ENCODE results near the gene LRRFIP1.

Gene LRRFIP1

DNA sequence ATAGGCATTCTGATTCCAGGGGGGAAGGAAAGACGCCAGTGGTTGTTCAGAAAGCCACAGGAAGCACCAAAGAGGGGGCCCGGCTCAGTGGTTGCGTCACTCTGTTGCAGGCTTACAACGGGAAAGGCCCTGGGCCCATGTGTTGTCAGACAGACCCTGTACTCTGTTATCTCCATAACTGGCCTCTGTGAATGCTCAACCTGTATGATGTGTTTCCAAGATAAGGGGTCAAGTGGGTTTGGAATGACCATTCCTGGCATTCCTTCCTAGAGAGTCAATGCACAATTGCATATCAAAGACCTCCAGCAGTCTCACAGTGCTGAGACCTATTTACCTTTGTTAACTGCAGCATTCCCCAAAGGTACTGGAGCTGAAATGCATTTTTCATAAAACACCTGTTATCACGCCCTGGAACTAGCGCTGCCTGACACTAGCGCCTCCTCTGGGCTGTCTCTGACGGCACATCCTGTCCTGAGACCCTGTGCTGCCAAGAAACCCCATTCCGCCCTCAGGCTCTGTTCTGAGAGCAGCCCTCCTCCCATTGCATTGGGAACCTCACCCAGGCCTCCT lies 13.2 kb upstream of the LRRFIP1 start:
- DNase-seq, result peak; percentile 68
- in situ Hi-C loops (cut with MboI; ENCODE audit: low pct_unique_long_range_greater_than_20kb, low sequenced_read_pairs), result no loop called here

DNA sequence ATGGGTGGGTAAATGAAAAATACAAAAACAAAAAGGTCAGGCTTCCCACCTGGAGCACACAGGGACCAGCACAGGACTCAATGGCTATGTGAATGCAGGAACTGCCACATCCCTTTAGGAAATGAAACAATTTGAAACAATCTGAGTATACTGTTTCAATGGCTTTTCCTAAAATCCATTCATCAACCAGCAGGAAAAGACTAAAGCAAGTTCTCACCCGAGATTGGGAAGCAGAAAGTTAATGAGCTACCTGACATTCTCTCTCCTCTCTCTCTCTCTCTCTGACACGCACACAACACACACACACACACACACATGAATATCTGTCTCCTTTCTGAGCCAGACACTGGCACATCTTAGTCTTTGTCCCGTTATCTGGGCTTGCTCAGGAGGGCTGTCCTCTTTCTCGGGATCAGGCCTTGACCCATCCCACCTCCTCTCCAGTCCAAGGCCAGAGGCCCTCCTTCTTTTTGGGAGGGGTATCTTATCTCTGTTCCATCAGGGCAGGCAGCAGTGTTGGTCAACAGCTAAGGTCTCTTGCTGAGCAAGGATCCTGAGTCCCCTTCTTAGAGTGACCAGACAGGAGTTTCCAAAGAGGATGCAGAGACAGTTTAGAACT lies 11.6 kb upstream of the LRRFIP1 start:
- no peak for DNase-seq
- in situ Hi-C loops (cut with MboI; ENCODE audit: low pct_unique_long_range_greater_than_20kb, low sequenced_read_pairs), result no loop called here

DNA sequence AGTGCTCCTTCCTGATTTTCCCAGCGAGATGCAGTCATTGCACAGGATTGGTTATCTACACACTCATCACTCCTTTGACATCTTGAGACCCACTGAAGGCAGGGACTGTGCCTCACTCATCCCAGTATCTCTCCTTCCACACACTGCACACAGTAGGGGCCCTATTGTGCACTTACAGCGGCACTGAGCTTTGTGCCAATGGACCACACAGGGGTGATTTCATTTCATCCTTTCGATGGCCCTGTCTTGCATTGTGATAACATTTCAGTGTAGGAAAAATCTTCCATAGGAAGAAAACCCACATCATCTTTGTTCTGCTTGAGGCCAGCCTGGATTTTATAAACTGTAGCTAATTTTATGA lies 11.0 kb upstream of the LRRFIP1 start:
- in situ Hi-C loops (cut with MboI; ENCODE audit: low pct_unique_long_range_greater_than_20kb, low sequenced_read_pairs), result no loop called here
- DNase-seq, result no peak

DNA sequence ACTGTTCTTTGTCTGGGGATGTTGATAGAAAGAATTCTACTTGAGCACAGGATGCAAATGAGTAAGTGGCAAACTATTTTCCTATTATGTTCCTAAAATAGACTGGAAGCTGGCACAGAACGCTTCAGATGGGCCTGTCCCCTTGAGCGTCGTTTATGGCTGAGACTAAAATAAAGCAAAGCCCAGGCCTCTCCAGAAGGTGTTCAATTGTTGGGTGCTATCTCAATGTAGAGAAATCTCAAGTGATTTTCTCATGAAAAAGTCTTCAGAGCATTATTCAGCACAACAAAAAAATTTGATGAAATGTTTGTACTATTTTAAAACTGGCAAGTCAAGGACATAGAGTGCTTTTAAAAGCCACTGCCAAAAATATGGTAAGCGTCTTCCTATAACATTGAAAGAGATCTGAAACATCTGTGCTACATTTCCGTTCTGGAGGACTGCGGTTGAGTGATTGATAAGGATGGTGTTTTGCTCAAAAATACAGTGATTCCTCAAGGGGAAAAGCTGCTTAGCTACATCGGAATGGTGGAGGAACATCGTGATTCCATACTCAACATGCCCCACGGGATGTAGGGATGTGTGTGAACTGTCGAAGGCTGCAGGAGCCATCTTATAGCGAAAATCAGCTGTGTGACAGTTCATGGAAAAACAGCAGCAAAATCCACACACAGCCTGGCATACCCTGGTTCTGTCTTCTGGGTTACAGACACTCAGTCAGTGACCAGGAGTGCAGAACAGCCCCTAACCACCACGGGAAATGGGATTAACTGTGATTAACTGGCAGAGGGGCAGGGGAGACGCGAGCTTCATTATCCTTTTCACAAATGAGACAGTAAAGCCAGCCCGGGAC lies 10.4 kb upstream of the LRRFIP1 start:
- DNase-seq, result peak; percentile 89
- in situ Hi-C loops (cut with MboI; ENCODE audit: low pct_unique_long_range_greater_than_20kb, low sequenced_read_pairs), result no loop called here

DNA sequence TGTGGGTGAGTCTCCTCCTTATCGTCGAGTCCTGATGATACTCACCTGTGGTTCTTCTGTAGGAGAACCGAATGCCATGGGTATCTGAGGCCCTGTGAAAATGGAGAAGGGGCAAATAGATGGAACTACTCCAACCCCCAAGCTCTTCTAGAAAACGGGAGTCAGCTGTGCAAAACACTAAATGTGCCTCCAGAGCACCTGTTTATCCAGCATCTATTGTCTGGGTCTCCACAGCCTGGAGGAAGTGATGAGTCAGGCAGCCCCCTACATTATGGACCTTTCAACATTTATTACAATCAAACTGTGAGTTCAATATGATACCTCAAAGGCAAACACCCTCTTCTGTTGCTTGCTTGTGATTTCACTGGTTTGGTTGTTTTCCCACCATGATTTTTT lies 9.8 kb upstream of the LRRFIP1 start:
- DNase-seq, result no peak
- in situ Hi-C loops (cut with MboI; ENCODE audit: low pct_unique_long_range_greater_than_20kb, low sequenced_read_pairs), result no loop called here

DNA sequence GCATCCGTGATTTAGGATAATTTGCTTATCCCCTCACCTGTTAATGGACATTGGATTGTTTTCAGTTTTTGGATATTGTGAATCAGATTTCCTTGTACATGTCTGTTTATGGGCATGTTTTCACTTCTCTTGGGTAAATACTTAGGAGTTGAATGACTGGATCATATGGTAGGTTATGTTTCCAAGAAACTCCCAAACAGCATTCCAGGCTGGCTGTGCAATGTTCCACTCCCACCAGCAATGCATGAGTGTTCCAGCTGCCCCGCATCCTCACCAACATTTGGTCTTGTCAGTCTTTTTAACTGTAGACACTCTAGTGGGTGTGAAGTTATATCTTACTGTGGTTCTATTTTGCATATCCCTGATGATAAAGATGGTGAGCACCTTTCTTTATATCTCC lies 8.9 kb upstream of the LRRFIP1 start:
- in situ Hi-C loops (cut with MboI; ENCODE audit: low pct_unique_long_range_greater_than_20kb, low sequenced_read_pairs), result no loop called here

DNA sequence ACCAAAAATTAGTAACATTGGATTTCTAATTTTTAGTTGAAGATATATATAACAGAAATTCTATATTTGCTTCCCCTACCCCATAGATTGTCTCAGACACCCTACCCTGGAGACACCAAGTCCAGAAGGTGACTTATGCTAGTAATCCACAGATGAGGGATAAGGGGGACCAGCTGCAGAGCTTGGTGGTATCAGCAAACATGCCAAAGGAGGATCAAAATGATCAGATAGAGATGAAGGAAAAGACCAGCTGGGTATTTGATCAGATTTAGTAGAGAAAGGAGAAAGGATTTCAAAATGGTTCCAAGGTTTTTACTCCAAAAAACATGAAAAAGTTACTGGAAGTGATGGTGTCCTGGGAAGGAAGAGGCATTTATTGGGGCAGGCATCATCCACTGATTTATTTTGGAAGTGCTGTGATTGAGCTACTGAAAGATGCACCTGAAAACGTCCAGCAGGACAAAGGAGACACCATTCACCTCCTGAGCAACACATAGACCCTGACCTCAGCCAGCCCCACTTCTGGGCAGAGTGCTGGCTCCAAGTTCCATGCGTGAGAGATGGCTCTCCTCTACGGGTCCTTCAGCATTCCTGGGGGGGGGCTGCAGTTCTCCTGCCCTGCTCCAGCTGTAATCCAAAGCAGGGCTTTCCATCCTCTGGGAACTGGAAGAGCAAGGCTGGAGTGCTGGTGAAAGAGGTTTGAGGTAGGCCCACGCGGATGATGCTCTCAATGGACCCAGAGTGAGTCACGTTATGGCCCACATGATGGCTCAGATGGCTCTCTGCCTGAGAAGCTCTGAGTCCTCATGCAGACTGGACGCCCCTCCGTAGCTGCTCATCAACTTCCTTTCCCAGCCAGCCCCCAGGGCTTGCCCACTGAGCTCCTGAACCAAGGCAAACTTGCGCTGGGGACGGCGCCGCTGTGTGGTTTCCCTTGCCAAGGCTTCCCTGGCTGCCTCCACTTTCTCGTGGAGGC lies 3.7 kb upstream of the LRRFIP1 start:
- DNase-seq, result no peak
- in situ Hi-C loops (cut with MboI; ENCODE audit: low pct_unique_long_range_greater_than_20kb, low sequenced_read_pairs), result no loop called here

More for the DNA sequence above, 8.9 kb upstream of the LRRFIP1 start:
- no peak for DNase-seq

DNA sequence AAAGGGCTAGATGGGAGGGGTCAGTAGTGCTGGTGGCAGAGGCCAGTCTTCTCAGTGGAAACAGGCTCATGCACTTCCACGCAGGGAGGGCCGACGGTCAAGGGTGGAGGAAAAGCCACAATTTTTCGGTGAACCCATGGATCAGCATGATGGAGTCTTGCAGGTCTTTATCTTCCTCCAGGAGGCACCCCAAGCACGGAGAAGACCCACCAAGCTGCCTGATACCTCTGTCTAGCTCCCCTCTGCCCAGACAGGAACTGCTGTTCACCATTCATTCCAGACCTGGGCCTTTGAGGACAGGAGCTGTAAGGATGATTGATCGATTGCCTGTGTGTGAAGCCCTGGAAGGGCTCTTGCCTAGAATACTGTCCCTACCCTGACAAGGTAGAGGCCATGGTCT lies 2.8 kb upstream of the LRRFIP1 start:
- DNase-seq, result peak; percentile 26
- in situ Hi-C loops (cut with MboI; ENCODE audit: low pct_unique_long_range_greater_than_20kb, low sequenced_read_pairs), result no loop called here

DNA sequence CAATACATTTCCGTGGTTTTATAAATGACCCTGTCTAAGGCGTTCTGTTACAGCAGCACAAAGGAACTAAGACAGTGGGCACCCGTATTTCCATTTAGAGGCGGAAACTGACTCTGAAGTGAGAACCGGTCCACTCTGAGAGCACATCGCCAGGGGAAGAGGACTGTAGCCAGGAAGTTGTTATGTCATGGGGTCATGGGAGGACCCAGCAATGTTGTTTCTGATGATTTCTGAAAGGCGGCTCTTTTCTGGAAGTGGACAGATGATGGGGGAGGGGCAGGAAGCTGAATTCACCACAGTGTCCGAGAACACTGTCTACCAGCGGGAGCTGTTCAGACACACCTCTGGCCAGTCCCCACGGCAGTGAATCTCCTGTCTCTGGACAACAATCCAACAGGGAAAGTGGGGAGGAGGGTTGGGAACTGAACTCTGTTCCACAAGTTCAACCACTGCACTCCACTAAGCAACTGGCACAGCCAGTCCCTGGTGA lies 2.1 kb upstream of the LRRFIP1 start:
- in situ Hi-C loops (cut with MboI; ENCODE audit: low pct_unique_long_range_greater_than_20kb, low sequenced_read_pairs), result no loop called here

DNA sequence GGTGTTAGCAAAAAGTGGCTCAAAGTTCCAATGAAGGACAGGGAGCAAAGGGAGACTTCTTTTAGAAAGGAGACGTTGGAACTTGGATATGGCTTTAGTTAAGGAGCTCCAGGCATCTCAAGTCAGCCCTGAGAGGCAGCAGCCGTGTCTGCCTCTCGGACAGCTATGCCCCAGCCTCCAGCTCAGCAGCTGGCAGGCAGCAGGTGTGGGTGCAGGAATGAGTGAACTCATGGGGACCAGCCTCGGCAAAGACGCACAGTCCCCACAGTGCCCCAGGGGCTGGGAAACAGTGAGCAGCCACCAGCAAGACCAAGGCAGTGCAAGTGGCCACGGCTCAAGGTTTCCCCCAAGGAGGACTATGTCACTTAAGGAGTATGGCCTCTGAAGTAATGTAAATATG lies 1.6 kb upstream of the LRRFIP1 start:
- DNase-seq, result no peak
- in situ Hi-C loops (cut with MboI; ENCODE audit: low pct_unique_long_range_greater_than_20kb, low sequenced_read_pairs), result no loop called here

More for the DNA sequence above, 2.1 kb upstream of the LRRFIP1 start:
- no peak for DNase-seq

DNA sequence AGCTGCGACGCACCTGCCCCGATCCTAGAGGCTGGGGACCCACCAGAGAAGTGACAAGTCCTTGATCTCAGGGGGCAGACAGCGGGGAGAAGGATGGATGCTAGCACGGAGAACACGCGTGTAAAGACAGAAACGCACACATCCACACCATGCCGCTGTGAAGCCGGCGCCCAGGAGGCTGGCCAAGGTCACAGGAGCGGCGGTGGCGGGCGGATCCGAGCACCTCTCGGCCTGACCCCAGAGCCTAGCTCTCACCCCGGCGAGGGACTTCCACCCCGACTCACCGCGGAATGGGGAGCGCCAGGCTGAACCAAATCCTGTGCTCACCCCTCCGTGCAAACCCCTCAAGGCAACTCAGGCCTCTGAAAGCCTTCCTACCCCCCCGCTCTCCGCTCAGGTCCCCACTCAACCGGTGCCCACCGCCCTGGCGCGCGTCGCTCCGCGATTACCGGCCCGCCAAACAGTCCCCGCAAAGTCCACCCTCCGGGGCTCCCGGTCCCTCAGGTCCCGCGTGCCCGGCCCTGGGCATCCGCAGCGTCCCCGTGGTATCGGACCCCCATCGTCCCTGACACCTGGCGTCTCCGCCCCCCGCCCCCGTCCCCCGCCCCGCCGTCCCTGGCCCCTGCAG lies 460 bp upstream of the LRRFIP1 start:
- no peak for DNase-seq
- in situ Hi-C loops (cut with MboI; ENCODE audit: low pct_unique_long_range_greater_than_20kb, low sequenced_read_pairs), result no loop called here

DNA sequence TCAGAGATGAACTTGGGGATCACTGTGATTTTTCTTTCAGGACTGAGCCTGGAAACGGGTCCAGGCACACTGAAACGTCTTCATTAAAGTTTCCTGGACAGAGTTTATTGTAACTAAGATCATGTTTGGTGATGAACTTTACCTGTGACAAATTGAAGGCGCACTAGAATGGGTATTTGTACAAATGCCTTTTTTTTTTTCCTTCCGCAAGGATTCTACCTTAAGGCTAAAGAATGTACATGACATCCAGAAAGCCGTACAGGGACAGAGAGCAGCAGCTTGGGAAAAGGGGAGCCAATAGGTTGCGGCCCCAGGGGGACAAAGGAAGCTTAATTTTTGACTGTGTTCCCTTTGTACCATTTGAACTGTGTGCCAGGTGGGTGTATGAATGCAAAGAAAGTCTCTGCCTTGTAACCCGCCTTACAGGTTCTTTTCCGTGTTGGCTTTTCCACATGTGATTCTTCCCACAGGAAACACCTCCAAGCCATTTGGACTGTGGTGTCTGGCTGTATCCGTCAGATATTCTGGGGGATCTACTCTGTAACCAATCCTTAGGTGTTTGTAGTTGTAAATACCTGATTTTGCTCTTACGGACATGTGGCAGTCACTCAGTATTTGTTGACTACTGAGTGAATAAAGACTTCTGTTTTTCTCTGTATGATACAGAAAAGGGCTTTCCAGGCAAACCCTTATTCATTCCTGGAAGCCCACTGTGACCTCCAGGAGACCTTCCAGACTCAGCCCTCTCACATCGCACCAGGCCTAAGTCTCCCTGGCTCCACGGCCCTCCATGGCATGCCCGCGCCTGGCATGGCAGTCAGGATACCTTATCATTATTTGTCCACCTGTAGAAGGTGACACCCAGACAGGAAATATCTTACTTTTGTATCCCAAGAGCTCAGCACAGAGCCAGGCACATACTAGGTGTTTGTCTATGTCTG lies 1.1 kb downstream of the LRRFIP1 start:
- in situ Hi-C loops (cut with MboI; ENCODE audit: low pct_unique_long_range_greater_than_20kb, low sequenced_read_pairs), result no loop called here
- no peak for DNase-seq

DNA sequence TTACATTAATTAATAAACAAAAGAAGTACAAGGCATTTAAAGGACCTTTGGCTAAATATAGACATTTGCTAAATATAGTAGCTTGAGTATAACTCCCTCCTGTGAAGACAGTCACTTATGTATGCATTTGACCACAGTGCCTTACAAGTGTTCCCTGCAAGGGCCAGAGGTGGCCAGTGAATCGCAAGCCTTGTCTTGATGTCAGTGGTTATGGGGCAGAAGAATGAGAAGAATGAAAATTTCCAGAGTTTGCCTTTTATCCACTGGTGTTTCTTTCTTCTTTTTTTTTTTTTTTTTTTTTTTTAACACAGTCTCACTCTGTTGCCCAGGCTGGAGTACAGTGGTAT lies 1.8 kb downstream of the LRRFIP1 start:
- DNase-seq, result no peak
- in situ Hi-C loops (cut with MboI; ENCODE audit: low pct_unique_long_range_greater_than_20kb, low sequenced_read_pairs), result no loop called here

DNA sequence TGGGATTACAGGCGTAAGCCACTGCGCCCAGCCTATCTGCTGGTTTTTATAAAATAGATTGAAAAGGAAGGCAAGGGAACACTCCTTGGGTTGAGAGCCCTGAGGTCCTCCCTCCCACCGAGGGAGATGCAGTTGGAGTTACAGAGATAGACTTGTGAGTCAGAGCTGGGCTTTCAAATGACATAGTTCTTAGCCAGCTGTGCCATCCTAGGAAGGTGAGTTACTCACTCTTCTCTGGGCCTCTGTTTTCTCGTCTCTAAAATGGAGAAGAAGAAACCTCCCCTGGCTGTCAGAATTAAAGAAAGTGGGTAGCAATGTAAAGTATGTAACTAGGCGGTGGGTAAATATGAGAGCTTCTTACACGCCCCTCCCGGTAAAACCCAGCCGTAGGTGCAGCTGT lies 2.4 kb downstream of the LRRFIP1 start:
- no peak for DNase-seq
- in situ Hi-C loops (cut with MboI; ENCODE audit: low pct_unique_long_range_greater_than_20kb, low sequenced_read_pairs), result no loop called here

DNA sequence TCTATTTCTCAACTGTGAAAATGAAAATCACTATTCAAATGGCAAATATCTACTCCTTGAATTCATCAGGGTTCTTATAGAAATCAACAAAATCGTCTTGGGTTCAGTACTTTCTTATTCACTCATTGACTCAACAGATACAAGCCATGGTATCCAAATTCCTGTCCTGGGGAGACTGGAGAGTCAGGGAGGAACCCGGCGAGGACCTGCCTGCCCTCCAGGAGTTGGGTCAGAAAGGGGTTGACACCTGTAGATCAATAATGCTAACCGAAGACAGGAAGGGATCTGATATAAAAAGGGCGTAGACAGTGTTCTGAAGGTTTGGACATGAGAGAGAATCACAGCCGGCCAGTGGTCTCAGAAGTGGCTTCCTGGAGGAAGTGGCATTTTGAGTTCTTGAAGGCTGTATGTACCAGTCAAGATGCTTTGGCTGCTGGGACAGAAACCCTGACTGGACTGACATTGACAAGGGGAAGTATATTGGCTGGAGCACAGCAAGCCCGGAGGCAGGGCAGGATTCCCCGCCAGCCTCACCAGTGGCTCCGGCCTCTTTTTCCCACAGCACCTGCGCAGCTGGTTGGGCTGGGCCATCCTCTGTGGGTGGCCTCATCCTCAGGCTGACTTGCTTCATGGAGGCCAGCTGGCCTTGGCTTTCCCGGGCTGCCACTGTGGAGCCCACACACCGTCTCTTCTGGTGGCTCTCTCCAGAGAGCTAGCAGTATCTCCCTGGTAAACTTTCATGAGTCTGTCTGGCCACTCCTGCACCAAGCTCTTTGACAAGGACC lies 3.0 kb downstream of the LRRFIP1 start:
- in situ Hi-C loops (cut with MboI; ENCODE audit: low pct_unique_long_range_greater_than_20kb, low sequenced_read_pairs), result no loop called here
- no peak for DNase-seq

DNA sequence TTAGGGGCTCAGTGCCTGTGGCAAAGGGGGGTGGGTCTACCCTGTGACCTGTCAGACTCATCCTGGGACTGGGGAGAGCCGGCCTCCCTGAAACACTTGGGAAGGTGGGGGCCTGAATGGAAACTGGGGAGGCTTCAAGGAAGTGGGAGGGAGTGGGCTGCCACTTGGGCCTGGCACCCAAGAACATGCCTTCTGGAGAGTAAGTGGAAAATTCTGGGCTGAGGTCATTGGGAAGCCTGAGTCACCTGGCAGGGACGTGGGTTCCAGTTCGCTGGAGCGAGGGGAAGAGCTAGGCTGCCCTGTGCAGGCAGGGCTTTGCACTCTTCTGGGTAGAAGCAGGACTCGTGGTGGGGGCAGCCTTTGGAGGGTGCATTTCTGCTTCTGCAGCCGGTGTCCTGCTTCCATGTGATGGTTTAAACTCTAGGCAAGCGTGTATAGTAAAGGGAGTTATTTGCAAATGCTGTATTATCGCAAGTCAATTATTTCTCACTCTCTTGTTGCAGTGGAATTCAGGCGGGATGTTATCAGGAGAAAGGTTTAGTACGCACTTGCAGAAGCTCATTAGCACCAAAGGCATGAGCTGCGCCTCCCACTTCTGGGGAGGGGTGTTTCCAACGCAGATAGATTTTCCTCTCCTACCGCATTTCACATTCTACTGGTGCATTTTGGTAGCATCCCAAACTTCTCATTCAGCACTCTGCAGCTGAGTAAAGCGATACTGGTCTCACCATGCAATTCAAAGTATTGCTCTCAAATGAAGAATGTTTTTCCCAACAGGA lies 3.8 kb downstream of the LRRFIP1 start:
- DNase-seq, result no peak
- in situ Hi-C loops (cut with MboI; ENCODE audit: low pct_unique_long_range_greater_than_20kb, low sequenced_read_pairs), result no loop called here

All from KBM-7 (cell line).